ENCODE results near the gene RNF34. TPM values are rescaled to one million over a fixed set of nuclear protein-coding genes. Genes with fewer than 3 reads are reported as not detected.

RNF34 gene
- total and polyA plus RNA-seq, 2 of the 13 experiments (the other 11 are each of a cell fraction or from before 2014, with no cell fraction given): 36.8 to 53.2 TPM

GRCh38 chr12:121399391-121400331, at the start of gene RNF34 (continued):
- TF ChIP-seq KIAA2018 (CRISPR knock-in tag; IDR thresholded peaks at IDR 0.05; ENCODE audit: borderline replicate concordance): 0 out of 2 replicates have a peak, but pooled peaks have one; percentile 22
- peak; percentile 35; the same call in 1 of the 2 replicates for TF ChIP-seq ZBTB42 (CRISPR knock-in tag; IDR thresholded peaks at IDR 0.05)
- TF ChIP-seq, protein P1, sequence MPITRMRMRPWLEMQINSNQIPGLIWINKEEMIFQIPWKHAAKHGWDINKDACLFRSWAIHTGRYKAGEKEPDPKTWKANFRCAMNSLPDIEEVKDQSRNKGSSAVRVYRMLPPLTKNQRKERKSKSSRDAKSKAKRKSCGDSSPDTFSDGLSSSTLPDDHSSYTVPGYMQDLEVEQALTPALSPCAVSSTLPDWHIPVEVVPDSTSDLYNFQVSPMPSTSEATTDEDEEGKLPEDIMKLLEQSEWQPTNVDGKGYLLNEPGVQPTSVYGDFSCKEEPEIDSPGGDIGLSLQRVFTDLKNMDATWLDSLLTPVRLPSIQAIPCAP (CRISPR knock-in tag; IDR thresholded peaks at IDR 0.05; ENCODE audit: low read depth): no peak
- peak; percentile 72; the same call in 1 of the 2 replicates for TF ChIP-seq ARNT2 (CRISPR knock-in tag; IDR thresholded peaks at IDR 0.05; ENCODE audit: low read depth)
- TF ChIP-seq, protein P2, sequence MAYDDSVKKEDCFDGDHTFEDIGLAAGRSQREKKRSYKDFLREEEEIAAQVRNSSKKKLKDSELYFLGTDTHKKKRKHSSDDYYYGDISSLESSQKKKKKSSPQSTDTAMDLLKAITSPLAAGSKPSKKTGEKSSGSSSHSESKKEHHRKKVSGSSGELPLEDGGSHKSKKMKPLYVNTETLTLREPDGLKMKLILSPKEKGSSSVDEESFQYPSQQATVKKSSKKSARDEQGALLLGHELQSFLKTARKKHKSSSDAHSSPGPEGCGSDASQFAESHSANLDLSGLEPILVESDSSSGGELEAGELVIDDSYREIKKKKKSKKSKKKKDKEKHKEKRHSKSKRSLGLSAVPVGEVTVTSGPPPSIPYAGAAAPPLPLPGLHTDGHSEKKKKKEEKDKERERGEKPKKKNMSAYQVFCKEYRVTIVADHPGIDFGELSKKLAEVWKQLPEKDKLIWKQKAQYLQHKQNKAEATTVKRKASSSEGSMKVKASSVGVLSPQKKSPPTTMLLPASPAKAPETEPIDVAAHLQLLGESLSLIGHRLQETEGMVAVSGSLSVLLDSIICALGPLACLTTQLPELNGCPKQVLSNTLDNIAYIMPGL (CRISPR knock-in tag; IDR thresholded peaks at IDR 0.05; ENCODE audit: borderline replicate concordance in 1 of 2, low read depth in 1 of 2): peak; percentile 15 to 60; a peak in 1 of 4 replicates
- peak; percentile 86 for TF ChIP-seq ZNF792 (CRISPR knock-in tag; IDR thresholded peaks at IDR 0.05)
- TF ChIP-seq ETS1 (CRISPR knock-in tag; IDR thresholded peaks at IDR 0.05): no peak
- TF ChIP-seq, protein P3, sequence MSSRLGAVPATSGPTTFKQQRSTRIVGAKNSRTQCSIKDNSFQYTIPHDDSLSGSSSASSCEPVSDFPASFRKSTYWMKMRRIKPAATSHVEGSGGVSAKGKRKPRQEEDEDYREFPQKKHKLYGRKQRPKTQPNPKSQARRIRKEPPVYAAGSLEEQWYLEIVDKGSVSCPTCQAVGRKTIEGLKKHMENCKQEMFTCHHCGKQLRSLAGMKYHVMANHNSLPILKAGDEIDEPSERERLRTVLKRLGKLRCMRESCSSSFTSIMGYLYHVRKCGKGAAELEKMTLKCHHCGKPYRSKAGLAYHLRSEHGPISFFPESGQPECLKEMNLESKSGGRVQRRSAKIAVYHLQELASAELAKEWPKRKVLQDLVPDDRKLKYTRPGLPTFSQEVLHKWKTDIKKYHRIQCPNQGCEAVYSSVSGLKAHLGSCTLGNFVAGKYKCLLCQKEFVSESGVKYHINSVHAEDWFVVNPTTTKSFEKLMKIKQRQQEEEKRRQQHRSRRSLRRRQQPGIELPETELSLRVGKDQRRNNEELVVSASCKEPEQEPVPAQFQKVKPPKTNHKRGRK (CRISPR knock-in tag; IDR thresholded peaks at IDR 0.05): no peak
- TF ChIP-seq HIC2 (CRISPR knock-in tag; IDR thresholded peaks at IDR 0.05; ENCODE audit: low read depth): no peak; the same call in 1 of the 2 replicates
